ENCODE measurements around the gene CPZ. TPM values are rescaled to one million over a fixed set of nuclear protein-coding genes. Genes with fewer than 3 reads are reported as not detected.

Gene CPZ
- total RNA-seq, 3 donors from 2014 or later = 2.9 to 13.4 (median 7.5) TPM

GRCh38 chr4:8666581-8666980, 74.0 kb downstream of the CPZ start:
- H3K36me3 ChIP-seq = no peaks in the 10 kb centered on the region
- H3K27me3 ChIP-seq = peaks cover 0 to 25% of the 10 kb centered on the region in 2 donors
- intact Hi-C loops (cut with DNase I; ENCODE audit: low total_unique reads) = no loop called here
- no peak overlapping the region for H3K27ac ChIP-seq
- H3K9me3 ChIP-seq = peaks cover 0 to 7% of the 10 kb centered on the region in 2 donors
- H3K4me1 ChIP-seq = no peaks in the 10 kb centered on the region
- TF ChIP-seq CTCF (IDR thresholded peaks at IDR 0.05) (no peak), POLR2A (IDR thresholded peaks at IDR 0.05) (no peak), POLR2AphosphoS5 (IDR thresholded peaks at IDR 0.05) (no peak)
- DNase-seq (ENCODE audit: low spot score in 2 of 2) = no peak
- H3K4me3 ChIP-seq = no peak overlapping the region

Other genes with a start within 250 kb of the CPZ start
- 10 to 100 TPM; 24.0 to 69.4 (median 47.9) TPM for gene ACOX3, start 152.0 kb upstream of the CPZ start, total RNA-seq
- gene TRMT44, start 152.0 kb upstream of the CPZ start, total RNA-seq = 10 to 100 TPM; 24.6 to 47.7 (median 28.2) TPM
- under 1 TPM in 2 of 3 donors, not detected in 1; 0.15 to 0.33 TPM for gene GPR78, start 12.4 kb upstream of the CPZ start, total RNA-seq

All from breast epithelium (tissue), 4 donors.